K562 (cell line): ENCODE data around the gene C4A. TPM values are rescaled to one million over a fixed set of nuclear protein-coding genes. Genes with fewer than 3 reads are reported as not detected.

Source experiments
- CBFA2T2 ChIP-seq: fragments of 450-650 bp; conservative IDR thresholded peaks from 2 replicates; pipeline ENCODE4 v1.6.1; 2017; ENCODE audit warnings: mild to moderate bottlenecking
- CBFB ChIP-seq: sonication (generic); formaldehyde crosslinking; IDR thresholded peaks from 2 replicates; pipeline ENCODE4 v1.4.0; 2020; ENCODE audit warnings: mild to moderate bottlenecking, missing genetic modification reagents
- CREB3 ChIP-seq: fragments of 450-650 bp; conservative IDR thresholded peaks from 2 replicates; pipeline ENCODE4 v1.6.1; 2016; ENCODE audit warnings: missing genetic modification characterization, low read depth, mild to moderate bottlenecking, missing compliant biosample characterization, moderate library complexity
- ELF1 ChIP-seq: fragments of 200-800 bp; sonication (Bioruptor generic); IDR thresholded peaks from 2 replicates; pipeline ENCODE4 v1.6.1; 2016; ENCODE audit warnings: missing genetic modification characterization, missing compliant biosample characterization
- FOSL1 ChIP-seq: fragments of 200-800 bp; sonication (Bioruptor generic); conservative IDR thresholded peaks from 2 replicates; pipeline ENCODE4 v1.6.1; 2016; ENCODE audit warnings: missing genetic modification characterization, missing compliant biosample characterization
- GABPB1 ChIP-seq: sonication (generic); formaldehyde crosslinking; IDR thresholded peaks from 2 replicates; pipeline ENCODE4 v1.8.0; 2022; ENCODE audit warnings: mild to moderate bottlenecking, missing genetic modification reagents
- HIVEP1 ChIP-seq: fragments of 250-450 bp; sonication (Bioruptor Pico); IDR thresholded peaks from 2 replicates; pipeline ENCODE4 v1.4.0; 2020; ENCODE audit warnings: mild to moderate bottlenecking
- KAT2B ChIP-seq: IDR thresholded peaks from one replicate; pipeline ENCODE4 v1.6.1; 2012; ENCODE audit warnings: low read depth, mild to moderate bottlenecking, control low read depth, inconsistent platforms, low read length, moderate library complexity
- MTF1 ChIP-seq: fragments of 250-450 bp; sonication (Bioruptor Pico); IDR thresholded peaks from 2 replicates; pipeline ENCODE4 v1.9.0; 2021; ENCODE audit warnings: moderate library complexity, mild to moderate bottlenecking, inconsistent platforms, borderline replicate concordance
- NBN ChIP-seq: fragments of 450-650 bp; IDR thresholded peaks from 2 replicates; pipeline ENCODE4 v1.6.1; 2016; ENCODE audit warnings: low read depth, mild to moderate bottlenecking
- NCOA2 ChIP-seq, 2 experiments: fragments of 450-650 bp; IDR thresholded peaks; 2 replicates each; pipeline ENCODE4 v1.6.1; 2018; ENCODE audit warnings: mild to moderate bottlenecking in 2 of 2, moderate library complexity in 1 of 2; ENCODE audit not compliant: partially characterized antibody in 2 of 2
- RBFOX2 ChIP-seq: fragments of 200-400 bp; formaldehyde crosslinking; IDR thresholded peaks from 2 replicates; pipeline ENCODE4 v1.6.1; 2017; ENCODE audit warnings: low read depth, mild to moderate bottlenecking, low read length, moderate library complexity
- RBM25 ChIP-seq: fragments of 200-400 bp; formaldehyde crosslinking; IDR thresholded peaks from 2 replicates; pipeline ENCODE4 v1.6.1; 2018; ENCODE audit warnings: low read length, low read depth, moderate library complexity; ENCODE audit not compliant: severe bottlenecking
- THRB ChIP-seq: fragments of 450-650 bp; formaldehyde crosslinking; conservative IDR thresholded peaks from 2 replicates; pipeline ENCODE4 v1.4.0; 2022; ENCODE audit warnings: mild to moderate bottlenecking, missing genetic modification characterization
- ZBTB9 ChIP-seq: fragments of 450-650 bp; formaldehyde crosslinking; IDR thresholded peaks from 2 replicates; pipeline ENCODE4 v1.4.0; 2020; ENCODE audit warnings: mild to moderate bottlenecking, moderate library complexity
- ZNF239 ChIP-seq: fragments of 250-450 bp; sonication (Bioruptor Pico); IDR thresholded peaks from 2 replicates; pipeline ENCODE4 v1.4.0; 2020; ENCODE audit warnings: mild to moderate bottlenecking
- ZNF511 ChIP-seq: sonication (generic); formaldehyde crosslinking; IDR thresholded peaks from 2 replicates; pipeline ENCODE4 v1.8.0; 2022; ENCODE audit warnings: mild to moderate bottlenecking, missing genetic modification reagents
- ZNF740 ChIP-seq, 3 experiments: fragments of 200-800 bp in 1 of 3; sonication (Bioruptor generic) in 1 of 3; sonication (generic) in 1 of 3; formaldehyde crosslinking in 1 of 3; IDR thresholded peaks; 2 replicates each; pipeline versions ENCODE4 v1.6.1 to v1.8.0; 2016 to 2022; ENCODE audit warnings: mild to moderate bottlenecking in 2 of 3, missing compliant biosample characterization in 2 of 3, missing genetic modification characterization in 2 of 3, missing genetic modification reagents in 1 of 3
- ZNF764 ChIP-seq: fragments of 250-450 bp; sonication (Bioruptor Pico); IDR thresholded peaks from 2 replicates; pipeline ENCODE4 v1.4.0; 2020; ENCODE audit warnings: low read depth, mild to moderate bottlenecking, moderate library complexity
- polyA plus RNA-seq, 8 experiments: library from polyadenylated mRNA; depleted of rRNA in 4 of 8; stranded (reverse) in 5 of 8; unstranded in 3 of 8; fragments of >200 nt; fragmentation: Nextera tagmentation in 2 of 8; fragmentation: Illumina TruSeq in 1 of 8; extraction: Ambion mirVana in 2 of 8; extraction: Trizol in 1 of 8; gene quantifications; 2 replicates each; pipeline versions ENCODE4 v1.2.1 to v1.2.3, GENCODE V29; 2011 to 2014; ENCODE audit warnings: inconsistent platforms in 1 of 8, missing spikeins in 1 of 8
- total RNA-seq, 7 experiments: library from RNA; depleted of rRNA in 6 of 7; stranded (reverse); fragments of >200 nt in 6 of 7; fragmentation: Illumina TruSeq in 2 of 7; extraction: Trizol in 2 of 7; gene quantifications; 2 replicates each; pipeline versions ENCODE4 v1.2.1 to v1.2.3, GENCODE V29; 2011 to 2021; ENCODE audit warnings: low replicate concordance in 1 of 7

C4A gene
- total and polyA plus RNA-seq, 9 of the 15 experiments (the other 6 are each of a cell fraction or from before 2014, with no cell fraction given), result 0.27 to 7.6 (median 5.0) TPM

- TF ChIP-seq FOSL1 (tag) (no peak), ZNF239 (CRISPR knock-in tag) (no peak), NCOA2 (IDR thresholded peaks at IDR 0.05; ENCODE audit: partially characterized antibody in 2 of 2) (no peak), ZNF511 (peak; percentile 41; the same call in 1 of the 2 replicates), HIVEP1 (CRISPR knock-in tag) (no peak), CREB3 (tag) (no peak), RBM25 (no peak), ZNF740 (CRISPR knock-in tag; IDR thresholded peaks at IDR 0.05) (no peak), ZNF740 (tag; IDR thresholded peaks at IDR 0.05) (no peak), ZBTB9 (0 out of 2 replicates have a peak, but pooled peaks have one; percentile 45), MTF1 (CRISPR knock-in tag) (no peak), CBFA2T2 (no peak), ELF1 (tag) (no peak), THRB (CRISPR knock-in tag) (0 out of 2 replicates have a peak, but pooled peaks have one; percentile 56), RBFOX2 (peak; percentile 60; the same call in 1 of the 2 replicates), ZNF764 (CRISPR knock-in tag) (no peak), GABPB1 (CRISPR knock-in tag) (no peak), CBFB (CRISPR knock-in tag) (no peak), KAT2B (no peak), NBN (no peak)
Measured at GRCh38 chr6:31968791-31969711, 12.8 kb upstream of the C4A start (continued).
